H1 (cell line): ENCODE results near the gene SMYD3. TPM values are rescaled to one million over a fixed set of nuclear protein-coding genes. Genes with fewer than 3 reads are reported as not detected.

ENCODE experiments used
- CTCF ChIA-PET: fragments of 300-600 bp; sonication (Branson Sonifier 250); formaldehyde crosslinking; loops from one replicate; lab custom pipeline; 2021; ENCODE audit not compliant: partially characterized antibody; lab: Charles Lee
- POLR2A ChIA-PET: fragments of 300-600 bp; sonication (Branson Sonifier 250); formaldehyde crosslinking; loops from one replicate; lab custom pipeline; 2021; ENCODE audit warnings: inconsistent platforms; ENCODE audit not compliant: partially characterized antibody; lab: Charles Lee
- DNase-seq, 2 experiments: peaks; one replicate each; pipeline versions ENCODE4 v3.0.0 to v3.0.0-alpha.2; 2010 to 2022; ENCODE audit warnings: low spot score in 2 of 2, low read depth in 1 of 2, mixed read lengths in 1 of 2
- FAIRE-seq: peaks from 2 replicates; lab custom pipeline; 2011; peaks lifted over from hg19 to GRCh38; lab: Jason Lieb, UNC
- H2AFZ ChIP-seq: 2 replicates; pipeline ENCODE4 v1.8.1; 2012; ENCODE audit warnings: low read length, inconsistent platforms
- H2AK5ac ChIP-seq: 2 replicates; pipeline ENCODE4 v1.6.1; 2013; ENCODE audit warnings: low read depth, low read length
- H2BK120ac ChIP-seq: replicated peaks from 2 replicates; pipeline ENCODE3; 2013; ENCODE audit warnings: low read depth, low read length, inconsistent platforms
- H2BK12ac ChIP-seq: 2 replicates; pipeline ENCODE4 v1.6.1; 2013; ENCODE audit warnings: low read depth, low read length
- H2BK15ac ChIP-seq: 2 replicates; pipeline ENCODE4 v1.6.1; 2013; ENCODE audit warnings: low read length
- H2BK20ac ChIP-seq: 2 replicates; pipeline ENCODE4 v1.6.1; 2013; ENCODE audit warnings: low read length
- H2BK5ac ChIP-seq: 2 replicates; pipeline ENCODE4 v1.6.1; 2013; ENCODE audit warnings: low read depth, low read length
- H3K14ac ChIP-seq: 2 replicates; pipeline ENCODE4 v1.6.1; 2013; ENCODE audit warnings: inconsistent platforms; ENCODE audit not compliant: insufficient read length
- H3K18ac ChIP-seq: 2 replicates; pipeline ENCODE4 v1.6.1; 2013; ENCODE audit warnings: low read length; ENCODE audit errors: extremely low read depth
- H3K23ac ChIP-seq: 2 replicates; pipeline ENCODE4 v1.6.1; 2013; ENCODE audit warnings: inconsistent platforms; ENCODE audit not compliant: insufficient read length
- H3K23me2 ChIP-seq: 2 replicates; pipeline ENCODE4 v1.6.1; 2013; ENCODE audit warnings: low read depth, low read length
- H3K27ac ChIP-seq: 2 replicates; pipeline ENCODE4 v1.6.1; 2011; ENCODE audit warnings: low read depth, low read length, inconsistent platforms
- H3K27me3 ChIP-seq, 4 experiments: replicated peaks in 1 of 4; 1 replicate in 1 of 4; 2 replicates in 3 of 4; pipeline versions ENCODE4 v1.6.1 to v1.8.1; 2011 to 2013; ENCODE audit warnings: low read length in 3 of 4, mild to moderate bottlenecking in 3 of 4, inconsistent platforms in 2 of 4, mixed read lengths in 2 of 4, moderate library complexity in 1 of 4; ENCODE audit not compliant: control insufficient read depth in 3 of 4, insufficient read depth in 3 of 4; ENCODE audit errors: extremely low read depth in 1 of 4
- H3K36me3 ChIP-seq, 4 experiments: 2 replicates each; pipeline versions ENCODE4 v1.6.1 to v1.8.1; 2011 to 2013; ENCODE audit warnings: mild to moderate bottlenecking in 4 of 4, low read length in 3 of 4, moderate library complexity in 2 of 4, control low read depth in 1 of 4, inconsistent platforms in 1 of 4; ENCODE audit not compliant: insufficient read depth in 4 of 4, control insufficient read depth in 2 of 4
- H3K4ac ChIP-seq: replicated peaks from 2 replicates; pipeline ENCODE3; 2013; ENCODE audit warnings: low read length, low read depth, mixed read lengths, inconsistent platforms; ENCODE audit not compliant: insufficient read length
- H3K4me1 ChIP-seq, 4 experiments: replicated peaks in 1 of 4; 1 replicate in 1 of 4; 2 replicates in 3 of 4; pipeline versions ENCODE4 v1.6.1 to v1.8.1; 2011 to 2013; ENCODE audit warnings: low read length in 3 of 4, inconsistent platforms in 2 of 4, mixed read lengths in 1 of 4; ENCODE audit not compliant: insufficient read depth in 4 of 4, control insufficient read depth in 3 of 4
- H3K4me2 ChIP-seq, 2 experiments: 2 replicates each; pipeline versions ENCODE4 v1.6.1 to v1.8.1; 2011 to 2013; ENCODE audit warnings: low read depth in 2 of 2, low read length in 2 of 2, control low read depth in 1 of 2, inconsistent platforms in 1 of 2, mild to moderate bottlenecking in 1 of 2; ENCODE audit not compliant: insufficient read depth in 1 of 2
- H3K4me3 ChIP-seq, 4 experiments: fragments of 200-600, 300-600 bp in 1 of 4; sonication (generic), shearing (Covaris generic), sonication (Bioruptor Twin) in 1 of 4; 2 replicates each; pipeline versions ENCODE4 v1.5.1 to v1.8.1; 2011 to 2016; ENCODE audit warnings: low read length in 4 of 4, low read depth in 3 of 4, control low read depth in 2 of 4, inconsistent platforms in 2 of 4, mild to moderate bottlenecking in 2 of 4, mixed read lengths in 1 of 4, moderate library complexity in 1 of 4; ENCODE audit not compliant: insufficient read depth in 2 of 4; ENCODE audit errors: extremely low read depth in 1 of 4
- H3K56ac ChIP-seq: replicated peaks from 2 replicates; pipeline ENCODE3; 2013; ENCODE audit warnings: low read depth, mild to moderate bottlenecking, mixed read lengths, low read length, inconsistent platforms; ENCODE audit not compliant: insufficient read length
- H3K79me1 ChIP-seq: 2 replicates; pipeline ENCODE4 v1.6.1; 2013; ENCODE audit warnings: low read depth, low read length, control low read depth
- H3K79me2 ChIP-seq, 2 experiments: 2 replicates each; pipeline versions ENCODE4 v1.6.1 to v1.8.1; 2012 to 2013; ENCODE audit warnings: low read length in 2 of 2, mild to moderate bottlenecking in 2 of 2, inconsistent platforms in 1 of 2; ENCODE audit not compliant: insufficient read depth in 2 of 2, control insufficient read depth in 1 of 2
- H3K9ac ChIP-seq, 4 experiments: replicated peaks in 1 of 4; 1 replicate in 1 of 4; 2 replicates in 3 of 4; pipeline versions ENCODE4 v1.6.1 to v1.8.1; 2011 to 2013; ENCODE audit warnings: low read depth in 3 of 4, low read length in 3 of 4, control low read depth in 2 of 4, mild to moderate bottlenecking in 2 of 4, moderate library complexity in 2 of 4, inconsistent platforms in 1 of 4; ENCODE audit errors: extremely low read depth in 1 of 4
- H3K9me3 ChIP-seq, 2 experiments: 2 replicates each; pipeline versions ENCODE4 v1.6.1 to v1.8.1; 2012 to 2013; ENCODE audit warnings: mild to moderate bottlenecking in 2 of 2, moderate library complexity in 2 of 2, control low read depth in 1 of 2, inconsistent platforms in 1 of 2, low read depth in 1 of 2, low read length in 1 of 2, mixed read lengths in 1 of 2; ENCODE audit not compliant: insufficient read depth in 2 of 2
- H4K20me1 ChIP-seq, 2 experiments: replicated peaks in 1 of 2; 2 replicates each; pipeline versions ENCODE3 to v1.8.1; 2011 to 2013; ENCODE audit warnings: inconsistent platforms in 2 of 2, low read length in 2 of 2, mild to moderate bottlenecking in 1 of 2; ENCODE audit not compliant: insufficient read depth in 2 of 2, control insufficient read depth in 1 of 2
- H4K5ac ChIP-seq: 2 replicates; pipeline ENCODE4 v1.6.1; 2013; ENCODE audit warnings: low read length, low read depth, mixed read lengths, inconsistent platforms; ENCODE audit not compliant: insufficient read length
- H4K8ac ChIP-seq: 2 replicates; pipeline ENCODE4 v1.8.0; 2013; ENCODE audit warnings: mild to moderate bottlenecking, moderate library complexity, low read length, inconsistent platforms; ENCODE audit not compliant: insufficient read depth; ENCODE audit errors: extremely low read depth
- H4K91ac ChIP-seq: replicated peaks from 2 replicates; pipeline ENCODE3; 2013; ENCODE audit warnings: low read length, mixed read lengths, inconsistent platforms; ENCODE audit not compliant: insufficient read length
- BCL11A ChIP-seq, 2 experiments: IDR thresholded peaks; one replicate each; pipeline ENCODE4 v1.6.1; 2011; ENCODE audit warnings: low read depth in 2 of 2, low read length in 2 of 2, mild to moderate bottlenecking in 2 of 2
- CBX8 ChIP-seq: fragments of 300-800, 300-1000 bp; sonication (generic); IDR thresholded peaks from 2 replicates; pipeline ENCODE4 v1.7.1; 2016; ENCODE audit warnings: low read depth, low read length, borderline replicate concordance
- CHD2 ChIP-seq: IDR thresholded peaks from 2 replicates; pipeline ENCODE4 v1.6.1; 2012; ENCODE audit warnings: low read length, improper control_type of control experiment
- NANOG ChIP-seq: IDR thresholded peaks from 2 replicates; pipeline ENCODE4 v1.6.1; 2011; ENCODE audit warnings: low read length, low read depth, mild to moderate bottlenecking, inconsistent platforms; ENCODE audit not compliant: insufficient read depth, poor library complexity, severe bottlenecking
- POLR2A ChIP-seq, 2 experiments: IDR thresholded peaks; 1 replicate in 1 of 2; 2 replicates in 1 of 2; pipeline ENCODE4 v1.6.1; 2011; ENCODE audit warnings: low read depth in 2 of 2, low read length in 2 of 2, mild to moderate bottlenecking in 2 of 2; ENCODE audit errors: control extremely low read depth in 1 of 2
- POLR2AphosphoS5 ChIP-seq: IDR thresholded peaks from 2 replicates; pipeline ENCODE4 v1.6.1; 2011; ENCODE audit warnings: low read depth, low read length
- RAD21 ChIP-seq, 2 experiments: IDR thresholded peaks in 1 of 2; conservative IDR thresholded peaks in 1 of 2; 2 replicates each; pipeline ENCODE4 v1.6.1; 2011; ENCODE audit warnings: low read depth in 2 of 2, low read length in 2 of 2, improper control_type of control experiment in 1 of 2, inconsistent platforms in 1 of 2, mild to moderate bottlenecking in 1 of 2, moderate library complexity in 1 of 2
- SUZ12 ChIP-seq: fragments of 200-600 bp; sonication (generic); IDR thresholded peaks from 2 replicates; pipeline ENCODE4 v1.6.1; 2012; ENCODE audit warnings: mild to moderate bottlenecking, inconsistent platforms, low read length, moderate library complexity, mixed read lengths
- TAF1 ChIP-seq: IDR thresholded peaks from 2 replicates; pipeline ENCODE4 v1.6.1; 2011; ENCODE audit warnings: mild to moderate bottlenecking, low read depth, low read length
- WGBS, 2 experiments: shearing (Covaris generic) in 1 of 2; methylation state at CpG; one replicate each; pipeline versions ENCODE4 v1.1.6 to v1.1.7; 2013 to 2015; ENCODE audit warnings: low lambda C conversion rate in 2 of 2, mixed read lengths in 2 of 2, inconsistent platforms in 1 of 2, low coverage in 1 of 2, missing lambda C conversion rate in 1 of 2; ENCODE audit not compliant: insufficient replicate concordance in 2 of 2, insufficient coverage in 1 of 2, insufficient read length in 1 of 2; ENCODE audit errors: extremely low coverage in 1 of 2, missing lambda C conversion rate in 1 of 2; 5-methylcytosine and 5-hydroxymethylcytosine counted together
- polyA plus RNA-seq, 7 experiments: library from polyadenylated mRNA; depleted of rRNA in 3 of 7; stranded (reverse) in 5 of 7; unstranded in 2 of 7; fragments of >200 nt in 5 of 7; fragments of 200-250 nt in 2 of 7; gene quantifications; 1 replicate in 5 of 7; 2 replicates in 1 of 7; 4 replicates in 1 of 7; pipeline versions ENCODE4 v1.2.1 to v1.2.3, GENCODE V29; 2011 to 2013; ENCODE audit warnings: missing spikeins in 2 of 7, mixed read lengths in 2 of 7
- total RNA-seq: library from RNA; stranded (reverse); fragmentation: NEBNext Ultra II Directional; extraction: Animal tissue kit (Norgen Biotek cat#: 25700); gene quantifications from 2 replicates; pipeline ENCODE4 v1.2.1, GENCODE V29; 2021

SMYD3 gene
- total and polyA plus RNA-seq, 2 of the 8 experiments (the other 6 are each of a cell fraction or from before 2014, with no cell fraction given), result 17.3 to 25.4 TPM

DNA sequence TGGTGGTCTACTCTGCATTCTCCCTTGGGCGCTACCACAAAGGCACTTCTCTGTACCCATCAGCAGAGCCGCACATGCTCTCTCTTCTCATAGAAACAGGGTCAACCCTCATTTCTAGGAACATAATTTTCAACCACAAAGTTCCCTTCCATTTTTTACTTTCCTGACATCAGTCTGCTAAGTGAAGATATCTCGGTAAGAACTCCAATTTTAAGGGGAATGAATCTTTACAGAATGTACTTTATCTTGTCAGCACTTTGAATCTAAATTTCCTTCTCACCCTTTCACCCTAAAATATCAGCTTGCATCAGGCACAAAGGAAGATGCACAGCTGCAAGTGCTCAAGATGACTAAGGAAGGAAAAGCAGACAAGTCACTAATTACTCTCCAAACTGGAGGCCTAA, 545.9 kb downstream of the SMYD3 start:
- FAIRE-seq (no peak), DNase-seq (no peak)
- ChIA-PET CTCF (interaction anchor here (1.2 kb wide), 1 partner anchor 43 kb away, joined by 4 read pairs; no protein-coding TSS in a partner anchor), POLR2A (no interaction called here)
- H3K23me2 ChIP-seq, result no peaks in the 10 kb centered on the region
- H3K27me3 ChIP-seq, result no peaks in the 10 kb centered on the region
- no peak overlapping the region for H2BK5ac ChIP-seq
- no peak overlapping the region for H3K4me2 ChIP-seq
- H4K8ac ChIP-seq, result no peak overlapping the region
- no peaks in the 10 kb centered on the region for H3K36me3 ChIP-seq
- H2BK15ac ChIP-seq, result no peak overlapping the region
- H3K14ac ChIP-seq, result no peak overlapping the region
- H3K4me1 ChIP-seq, result no peaks in the 10 kb centered on the region
- H2AFZ ChIP-seq, result no peak overlapping the region
- no peaks in the 10 kb centered on the region for H3K9me3 ChIP-seq
- WGBS, 2 experiments, result 91% methylated on average over 3 of the region's 3 CpGs; no CpG with 5 or more reads in 1 of the 2 experiments
- H2BK120ac ChIP-seq, result no peak overlapping the region
- H4K5ac ChIP-seq, result no peak overlapping the region
- H2AK5ac ChIP-seq, result no peak overlapping the region
- H3K56ac ChIP-seq, result no peak overlapping the region
- no peak overlapping the region for H3K23ac ChIP-seq
- TF ChIP-seq CBX8 (no peak), TAF1 (no peak), CHD2 (no peak), BCL11A (IDR thresholded peaks at IDR 0.05; ENCODE audit: low read depth in 2 of 2, low read length in 2 of 2) (no peak), NANOG (no peak), POLR2A (IDR thresholded peaks at IDR 0.05; ENCODE audit: control extremely low read depth in 1 of 2, low read depth in 2 of 2, low read length in 2 of 2) (no peak), POLR2AphosphoS5 (no peak), SUZ12 (no peak), RAD21 (IDR thresholded peaks at IDR 0.05 in 1 of 2, conservative IDR thresholded peaks at IDR 0.05 in 1 of 2; ENCODE audit: low read depth in 2 of 2, low read length in 2 of 2) (no peak)
- H4K91ac ChIP-seq, result no peak overlapping the region
- no peaks in the 10 kb centered on the region for H4K20me1 ChIP-seq
- no peak overlapping the region for H3K27ac ChIP-seq
- no peaks in the 10 kb centered on the region for H3K79me2 ChIP-seq
- H3K9ac ChIP-seq, result no peak overlapping the region
- no peak overlapping the region for H2BK20ac ChIP-seq
- H3K4ac ChIP-seq, result no peak overlapping the region
- no peaks in the 10 kb centered on the region for H3K79me1 ChIP-seq
- no peak overlapping the region for H3K18ac ChIP-seq
- H3K4me3 ChIP-seq, result no peak overlapping the region
- no peak overlapping the region for H2BK12ac ChIP-seq
